B cell (primary cell): ENCODE measurements around the gene MED22. TPM values are rescaled to one million over a fixed set of nuclear protein-coding genes. Genes with fewer than 3 reads are reported as not detected.
A peak's percentile ranks its signal among the peaks of the same experiment; 100 is the strongest.

Experiments used
- ATAC-seq: fragments of 200-7000 bp; cut with Tn5 transposase; one replicate; pipeline ENCODE4 v1.10.0; 2021; ENCODE audit warnings: low read depth, mild to moderate bottlenecking, moderate number of reproducible peaks, moderate library complexity
- CTCF ChIA-PET: fragments of 350-600 bp; sonication (Branson Sonifier 250); formaldehyde crosslinking; loops from one replicate; lab custom pipeline; 2021; ENCODE audit warnings: antibody characterized with exemption, inconsistent platforms; lab: Charles Lee
- POLR2A ChIA-PET: fragments of 350-600 bp; sonication (Branson Sonifier 250); formaldehyde crosslinking; loops from one replicate; lab custom pipeline; 2021; ENCODE audit warnings: antibody characterized with exemption; lab: Charles Lee
- DNase-seq: peaks from one replicate; pipeline ENCODE4 v3.0.0; 2013
- H2AFZ ChIP-seq: 2 replicates; pipeline ENCODE4 v1.6.1; 2012; ENCODE audit warnings: mild to moderate bottlenecking, low read depth, low read length; ENCODE audit not compliant: insufficient read depth, poor library complexity, severe bottlenecking
- H3K27ac ChIP-seq, 2 donors: 1 replicate in 1 of 2; 2 replicates in 1 of 2; pipeline ENCODE4 v1.5.1; 2012 to 2013; ENCODE audit warnings: low read length in 2 of 2, mild to moderate bottlenecking in 2 of 2, moderate library complexity in 1 of 2
- H3K27me3 ChIP-seq, 4 experiments: fragments of 200-600 bp in 1 of 4; sonication (generic) in 1 of 4; replicated peaks in 1 of 4; 1 replicate in 2 of 4; 2 replicates in 2 of 4; pipeline versions ENCODE4 v1.6.1 to v1.7.0; 2013 to 2016; ENCODE audit warnings: low read length in 3 of 4, mild to moderate bottlenecking in 2 of 4, mixed read lengths in 1 of 4, moderate library complexity in 1 of 4; ENCODE audit not compliant: insufficient read depth in 4 of 4, control insufficient read depth in 3 of 4; ENCODE audit errors: control extremely low read depth in 1 of 4
- H3K36me3 ChIP-seq, 2 experiments: replicated peaks in 1 of 2; 1 replicate in 1 of 2; 2 replicates in 1 of 2; pipeline versions ENCODE4 v1.6.1 to v1.7.1; 2013; ENCODE audit warnings: low read length in 1 of 2; ENCODE audit not compliant: insufficient read depth in 2 of 2, control insufficient read depth in 1 of 2; ENCODE audit errors: control extremely low read depth in 1 of 2, extremely low read depth in 1 of 2
- H3K4me1 ChIP-seq, 2 donors: fragments of 200-600 bp in 1 of 2; sonication (generic) in 1 of 2; 1 replicate in 1 of 2; 2 replicates in 1 of 2; pipeline versions ENCODE4 v1.5.1 to v1.6.1; 2013 to 2017; ENCODE audit warnings: low read length in 2 of 2; ENCODE audit not compliant: control insufficient read depth in 2 of 2, insufficient read depth in 2 of 2
- H3K4me2 ChIP-seq: replicated peaks from 2 replicates; pipeline ENCODE3; 2012; ENCODE audit warnings: mild to moderate bottlenecking, low read depth, low read length; ENCODE audit not compliant: poor library complexity, severe bottlenecking
- H3K4me3 ChIP-seq, 5 experiments: fragments of 200-600 bp in 1 of 5; sonication (generic) in 1 of 5; 1 replicate in 3 of 5; 2 replicates in 2 of 5; pipeline versions ENCODE4 v1.5.1 to v1.7.0; 2011 to 2016; ENCODE audit warnings: low read length in 4 of 5, mild to moderate bottlenecking in 4 of 5, low read depth in 2 of 5, control low read depth in 1 of 5, moderate library complexity in 1 of 5; ENCODE audit not compliant: insufficient read depth in 1 of 5; ENCODE audit errors: control extremely low read depth in 1 of 5, extremely low read depth in 1 of 5
- H3K79me2 ChIP-seq: fragments of 200-600 bp; sonication (generic); one replicate; pipeline ENCODE4 v1.6.0; 2016; ENCODE audit warnings: low read length; ENCODE audit not compliant: control insufficient read depth, insufficient read depth
- H3K9ac ChIP-seq: fragments of 200-600 bp; sonication (generic); 2 replicates; pipeline ENCODE4 v1.6.1; 2017; ENCODE audit warnings: mild to moderate bottlenecking, low read length, moderate library complexity
- H3K9me3 ChIP-seq, 3 donors: one replicate each; pipeline versions ENCODE4 v1.6.1 to v1.7.1; 2013; ENCODE audit warnings: low read length in 2 of 3; ENCODE audit not compliant: control insufficient read depth in 2 of 3, insufficient read depth in 1 of 3; ENCODE audit errors: control extremely low read depth in 1 of 3
- H4K20me1 ChIP-seq: 2 replicates; pipeline ENCODE4 v1.6.0; 2012; ENCODE audit warnings: mild to moderate bottlenecking, low read length; ENCODE audit not compliant: insufficient read depth, control insufficient read depth, poor library complexity, severe bottlenecking
- H3K27ac Mint-ChIP-seq: one replicate; pipeline ENCODE4 v1.8.0; 2021; ENCODE audit warnings: mixed read lengths
- H3K27me3 Mint-ChIP-seq: one replicate; pipeline ENCODE4 v1.8.0; 2021; ENCODE audit warnings: mixed read lengths
- H3K4me1 Mint-ChIP-seq: one replicate; pipeline ENCODE4 v1.8.0; 2021; ENCODE audit warnings: mixed read lengths
- H3K4me3 Mint-ChIP-seq: one replicate; pipeline ENCODE4 v1.8.0; 2021; ENCODE audit warnings: mixed read lengths
- H3K9me3 Mint-ChIP-seq: one replicate; pipeline ENCODE4 v1.8.0; 2022; ENCODE audit warnings: mixed read lengths; ENCODE audit not compliant: insufficient read depth
- EZH2 ChIP-seq: IDR thresholded peaks from 2 replicates; pipeline ENCODE4 v1.6.1; 2012; ENCODE audit warnings: borderline replicate concordance, low read depth, mild to moderate bottlenecking, moderate library complexity, low read length; ENCODE audit not compliant: insufficient read depth, poor library complexity, severe bottlenecking
- WGBS: methylation state at CpG from one replicate; pipeline ENCODE4 v1.1.5; 2013; ENCODE audit warnings: missing lambda C conversion rate; ENCODE audit not compliant: insufficient coverage; 5-methylcytosine and 5-hydroxymethylcytosine counted together
- intact Hi-C: fragments of 100-400 bp; cut with micrococcal nuclease; formaldehyde crosslinking; loops from one replicate; pipeline ENCODE4 v1.10.0; 2022
- polyA plus RNA-seq: library from polyadenylated mRNA; depleted of rRNA; stranded (reverse); fragments of >200 nt; gene quantifications from 2 replicates; pipeline ENCODE4 v1.2.3, GENCODE V29; 2012
- total RNA-seq, 2 donors: library from RNA; stranded (reverse); fragments of 120-200 nt in 1 of 2; gene quantifications; 1 replicate in 1 of 2; 2 replicates in 1 of 2; pipeline versions ENCODE4 v1.2.3 to v1.2.4, GENCODE V29; 2013 to 2022
- TF ChIP-seq, protein P1 (sequence below): fragments of 200-600 bp; IDR thresholded peaks from one replicate; pipeline ENCODE4 v1.8.0; 2022; ENCODE audit warnings: antibody characterized with exemption, mild to moderate bottlenecking

MED22 gene
- total and polyA plus RNA-seq, 2 donors (not counting 1 experiment from before 2014, with no cell fraction given): 44.9 to 50.4 TPM

DNA sequence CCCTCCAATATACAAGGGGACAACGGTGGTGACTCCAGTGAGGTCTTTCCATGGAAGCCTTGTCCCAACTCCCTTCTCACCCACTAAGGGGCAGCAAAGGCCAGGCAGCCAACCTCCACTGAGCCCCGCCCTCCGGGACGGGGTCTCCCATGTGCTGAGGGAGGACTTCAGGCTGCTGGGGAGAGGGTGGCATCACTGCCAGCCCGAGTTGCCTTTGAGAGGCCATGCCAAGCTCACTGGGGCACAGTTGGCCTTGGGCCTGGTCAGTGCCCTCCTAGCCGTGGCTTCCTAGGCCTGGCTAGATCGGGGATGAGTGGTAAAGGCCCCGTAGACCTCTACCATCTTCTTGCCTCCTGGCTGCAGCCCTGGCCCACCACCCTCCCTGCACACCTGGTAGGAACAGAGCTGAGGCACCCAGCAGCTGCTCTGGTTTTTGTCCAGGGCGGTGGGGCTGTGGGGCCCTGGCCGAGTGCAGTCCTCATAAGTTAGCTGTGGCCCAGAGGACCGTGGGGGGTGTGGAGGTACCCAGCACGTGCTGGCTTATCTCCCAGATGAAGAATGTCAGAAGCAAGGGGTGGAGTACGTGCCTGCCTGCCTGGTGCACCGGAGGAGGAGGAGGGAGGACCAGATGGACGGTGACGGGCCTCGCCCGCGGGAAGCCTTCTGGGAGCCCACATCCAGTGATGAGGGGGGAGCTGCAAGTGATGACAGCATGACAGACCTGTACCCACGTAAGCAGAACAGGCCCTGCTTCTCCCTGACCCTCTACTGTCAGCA is 11.7 kb upstream of the MED22 start:
- Histone ChIP-seq H3K36me3 (peaks cover 0 to 56% of the 10 kb centered on the region in 2 experiments), H3K27me3 (no peaks in the 10 kb centered on the region), H3K9ac (no peak overlapping the region), H3K9me3 (peaks cover 0 to 3% (median 0%) of the 10 kb centered on the region in 3 donors), H3K79me2 (peaks cover 39% of the 10 kb centered on the region), H3K27ac (no peak overlapping the region), H4K20me1 (peaks cover 34% of the 10 kb centered on the region), H3K4me3 (no peak overlapping the region), H3K4me2 (no peak overlapping the region), H3K4me1 (peaks cover 16 to 29% of the 10 kb centered on the region in 2 donors), H2AFZ (no peak overlapping the region)
- no peaks in the 10 kb centered on the region for H3K27me3 Mint-ChIP-seq
- no peaks in the 10 kb centered on the region for H3K9me3 Mint-ChIP-seq
- ChIA-PET CTCF (interaction anchor here (1.1 to 2.0 kb wide), 2 partner anchors 12 to 43 kb away, joined by 3 to 7 read pairs; partner anchors contain the start of genes MED22 and RPL7A), POLR2A (no interaction called here)
- TF ChIP-seq, protein P1, sequence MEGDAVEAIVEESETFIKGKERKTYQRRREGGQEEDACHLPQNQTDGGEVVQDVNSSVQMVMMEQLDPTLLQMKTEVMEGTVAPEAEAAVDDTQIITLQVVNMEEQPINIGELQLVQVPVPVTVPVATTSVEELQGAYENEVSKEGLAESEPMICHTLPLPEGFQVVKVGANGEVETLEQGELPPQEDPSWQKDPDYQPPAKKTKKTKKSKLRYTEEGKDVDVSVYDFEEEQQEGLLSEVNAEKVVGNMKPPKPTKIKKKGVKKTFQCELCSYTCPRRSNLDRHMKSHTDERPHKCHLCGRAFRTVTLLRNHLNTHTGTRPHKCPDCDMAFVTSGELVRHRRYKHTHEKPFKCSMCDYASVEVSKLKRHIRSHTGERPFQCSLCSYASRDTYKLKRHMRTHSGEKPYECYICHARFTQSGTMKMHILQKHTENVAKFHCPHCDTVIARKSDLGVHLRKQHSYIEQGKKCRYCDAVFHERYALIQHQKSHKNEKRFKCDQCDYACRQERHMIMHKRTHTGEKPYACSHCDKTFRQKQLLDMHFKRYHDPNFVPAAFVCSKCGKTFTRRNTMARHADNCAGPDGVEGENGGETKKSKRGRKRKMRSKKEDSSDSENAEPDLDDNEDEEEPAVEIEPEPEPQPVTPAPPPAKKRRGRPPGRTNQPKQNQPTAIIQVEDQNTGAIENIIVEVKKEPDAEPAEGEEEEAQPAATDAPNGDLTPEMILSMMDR: no peak
- no peak for TF ChIP-seq EZH2
- H3K27ac Mint-ChIP-seq: no peak overlapping the region
- DNase-seq (no peak), ATAC-seq (no peak)
- no peak overlapping the region for H3K4me3 Mint-ChIP-seq
- WGBS: 95% methylated on average over 17 of the region's 20 CpGs
- H3K4me1 Mint-ChIP-seq: peaks cover 30% of the 10 kb centered on the region
- intact Hi-C loops: loop anchor here (10.0 kb wide), 1 partner anchor 175 kb away; no protein-coding TSS in a partner anchor

DNA sequence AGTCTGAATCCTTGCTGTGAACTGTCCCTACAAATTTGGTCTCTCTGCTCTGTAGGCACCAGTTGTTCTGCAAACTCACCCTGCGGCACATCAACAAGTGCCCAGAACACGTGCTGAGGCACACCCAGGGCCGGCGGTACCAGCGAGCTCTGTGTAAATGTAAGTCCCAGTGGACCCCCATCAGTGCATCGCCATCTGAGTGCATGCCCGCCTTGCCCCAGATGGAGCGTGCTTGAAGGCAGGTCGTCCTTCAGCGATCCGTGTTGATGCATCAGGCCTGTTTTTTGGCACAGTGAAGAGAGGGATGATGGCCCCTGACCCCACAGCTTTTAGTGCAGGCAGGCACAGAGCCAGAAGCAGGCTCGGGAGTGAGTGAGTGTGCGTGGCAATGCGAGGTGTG is 9.7 kb upstream of the MED22 start:
- Histone ChIP-seq H3K4me3 (peak overlapping the region in 1 of 5 experiments; percentile 75), H3K27ac (no peak overlapping the region), H4K20me1 (peaks cover 32% of the 10 kb centered on the region), H3K79me2 (peaks cover 52% of the 10 kb centered on the region), H3K27me3 (no peaks in the 10 kb centered on the region), H3K9me3 (peaks cover 0 to 3% (median 0%) of the 10 kb centered on the region in 3 donors), H3K9ac (no peak overlapping the region), H3K36me3 (peaks cover 0 to 52% of the 10 kb centered on the region in 2 experiments), H2AFZ (no peak overlapping the region), H3K4me1 (peaks cover 16 to 29% of the 10 kb centered on the region in 2 donors), H3K4me2 (peak overlapping the region; percentile 98)
- ATAC-seq (no peak), DNase-seq (no peak)
- no peaks in the 10 kb centered on the region for H3K27me3 Mint-ChIP-seq
- ChIA-PET CTCF (interaction anchor here (0.9 to 2.0 kb wide), 2 partner anchors 14 to 21 kb away, joined by 3 to 11 read pairs; no protein-coding TSS in a partner anchor), POLR2A (no interaction called here)
- TF ChIP-seq, protein P1: no peak
- TF ChIP-seq EZH2: no peak
- H3K9me3 Mint-ChIP-seq: no peaks in the 10 kb centered on the region
- peak overlapping the region; percentile 63 for H3K27ac Mint-ChIP-seq
- peaks cover 30% of the 10 kb centered on the region for H3K4me1 Mint-ChIP-seq
- WGBS: 96% methylated on average over 14 of the region's 14 CpGs
- intact Hi-C loops: loop anchor here (10.0 kb wide), 1 partner anchor 173 kb away; no protein-coding TSS in a partner anchor
- peak overlapping the region; percentile 89 for H3K4me3 Mint-ChIP-seq
